Activated T-helper 1 cell treated with Interleukin-2 at 50 U/mL for 16 hours (primary cell): ENCODE measurements around the gene UMOD.
"Not testable (repeated sequence)": the region's sequence is repeated elsewhere in the genome, so short reads cannot be mapped to it uniquely, and the experiment has no call there.

Experiments
- DNase-seq: peaks from one replicate; pipeline ENCODE4 v3.0.0-alpha.2; 2020; ENCODE audit warnings: low read depth

Gene UMOD

DNA sequence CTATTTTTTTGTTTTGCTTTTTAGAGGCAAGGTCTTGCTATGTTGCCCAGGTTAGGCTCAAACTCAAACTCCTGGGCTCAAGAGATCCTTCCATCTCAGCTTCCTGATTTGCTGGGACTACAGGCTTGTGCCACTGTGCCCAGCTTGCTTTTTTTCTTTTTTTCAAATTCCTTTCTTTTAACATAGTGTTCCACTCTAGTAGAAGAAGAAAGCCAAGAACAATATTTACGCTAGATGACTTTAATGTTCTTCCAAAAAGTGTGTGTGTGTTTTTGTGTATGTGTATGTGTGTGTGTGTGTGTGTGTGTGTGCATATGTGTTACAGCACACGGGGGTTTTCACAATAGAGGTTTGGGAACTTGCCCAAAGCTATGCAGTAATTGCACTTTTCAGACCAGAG, 10.7 kb upstream of the UMOD start:
- no peak for DNase-seq

DNA sequence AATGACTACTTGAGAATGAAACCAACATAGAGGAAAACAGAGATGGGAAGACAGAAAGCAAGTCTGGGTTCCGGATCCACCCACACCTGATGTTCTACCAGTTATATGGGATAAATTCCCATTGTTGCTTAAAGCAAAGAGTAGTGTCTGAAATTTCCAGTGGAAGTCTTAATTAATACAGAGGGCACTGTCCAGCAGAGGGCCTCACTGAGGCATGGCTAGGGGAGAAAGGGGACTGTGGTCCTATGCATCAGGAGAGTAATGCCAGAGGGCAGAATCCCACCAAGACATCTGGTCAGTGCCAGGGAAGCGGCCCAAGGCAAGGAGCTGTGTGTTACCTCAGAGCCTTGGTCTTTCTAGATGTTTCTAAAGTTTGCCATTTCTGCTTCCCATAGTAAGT, 7.5 kb upstream of the UMOD start:
- no peak for DNase-seq

DNA sequence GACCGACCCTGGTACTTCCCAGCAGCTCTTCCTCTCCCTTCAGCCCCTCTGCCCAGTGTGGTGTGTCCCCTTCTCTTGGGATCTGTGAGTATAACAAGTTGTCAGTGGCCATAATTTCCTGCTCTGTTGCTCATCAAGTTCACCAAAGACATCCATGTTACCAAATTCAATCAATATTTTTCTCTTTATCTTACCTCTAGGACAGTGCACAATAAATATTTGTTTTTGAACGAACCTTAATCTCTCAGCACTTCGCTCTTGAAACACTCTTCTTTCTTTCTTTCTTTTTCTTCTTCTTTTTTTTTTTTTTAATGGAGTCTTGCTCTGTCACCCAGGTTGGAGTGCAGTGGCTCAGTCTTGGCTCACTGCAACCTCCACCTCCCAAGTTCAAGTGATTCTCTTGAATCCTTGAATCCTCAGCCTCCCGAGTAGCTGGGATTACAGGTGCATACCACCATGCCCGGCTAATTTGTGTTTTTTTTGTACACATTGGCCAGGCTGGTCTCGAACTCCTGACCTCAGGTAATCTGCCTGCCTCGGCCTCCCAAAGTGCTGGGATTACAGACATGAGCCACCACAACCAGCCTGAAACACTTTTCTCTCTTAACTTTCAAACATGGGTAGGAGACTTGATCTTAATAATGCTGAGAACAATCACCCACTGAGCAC, 2.7 kb upstream of the UMOD start:
- no peak for DNase-seq

DNA sequence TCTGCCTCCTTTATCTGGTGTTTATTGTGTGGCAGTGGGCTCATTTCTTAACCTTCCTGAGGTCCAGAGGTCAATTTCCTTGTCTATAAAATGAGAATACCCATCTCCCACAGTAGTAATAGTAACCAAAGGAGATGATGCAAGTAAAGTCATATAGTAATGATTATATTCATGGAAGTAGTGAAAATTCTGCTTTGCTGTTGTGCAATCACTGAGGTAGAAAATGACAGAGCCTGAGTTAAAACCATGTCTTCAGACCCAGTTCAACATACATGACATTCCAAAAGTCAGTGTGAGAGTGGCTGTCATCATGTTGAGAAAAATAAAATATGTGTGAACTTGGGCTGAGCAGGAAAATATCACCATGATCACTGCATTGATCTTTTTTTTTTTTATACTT, 864 bp upstream of the UMOD start:
- no peak for DNase-seq

DNA sequence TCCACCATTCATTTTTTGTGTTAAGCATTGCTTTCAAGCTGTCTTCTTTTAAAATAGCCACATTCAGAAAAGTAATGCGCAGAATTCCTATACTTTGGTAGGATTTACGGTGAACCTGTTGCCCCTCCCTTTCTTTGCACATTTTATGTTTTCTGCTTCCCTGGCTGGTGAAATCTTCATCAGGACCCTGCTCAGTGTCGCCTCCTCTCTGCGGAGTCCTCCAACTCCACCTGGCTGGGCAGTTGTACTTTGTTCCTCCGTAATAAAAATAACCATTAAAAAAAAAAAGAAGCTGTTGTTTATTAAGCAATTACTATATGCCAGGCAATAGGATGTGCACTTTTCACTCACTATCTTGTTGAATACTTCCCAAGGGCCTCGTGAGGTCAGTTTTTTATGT, 2.9 kb downstream of the UMOD start:
- DNase-seq = no peak

DNA sequence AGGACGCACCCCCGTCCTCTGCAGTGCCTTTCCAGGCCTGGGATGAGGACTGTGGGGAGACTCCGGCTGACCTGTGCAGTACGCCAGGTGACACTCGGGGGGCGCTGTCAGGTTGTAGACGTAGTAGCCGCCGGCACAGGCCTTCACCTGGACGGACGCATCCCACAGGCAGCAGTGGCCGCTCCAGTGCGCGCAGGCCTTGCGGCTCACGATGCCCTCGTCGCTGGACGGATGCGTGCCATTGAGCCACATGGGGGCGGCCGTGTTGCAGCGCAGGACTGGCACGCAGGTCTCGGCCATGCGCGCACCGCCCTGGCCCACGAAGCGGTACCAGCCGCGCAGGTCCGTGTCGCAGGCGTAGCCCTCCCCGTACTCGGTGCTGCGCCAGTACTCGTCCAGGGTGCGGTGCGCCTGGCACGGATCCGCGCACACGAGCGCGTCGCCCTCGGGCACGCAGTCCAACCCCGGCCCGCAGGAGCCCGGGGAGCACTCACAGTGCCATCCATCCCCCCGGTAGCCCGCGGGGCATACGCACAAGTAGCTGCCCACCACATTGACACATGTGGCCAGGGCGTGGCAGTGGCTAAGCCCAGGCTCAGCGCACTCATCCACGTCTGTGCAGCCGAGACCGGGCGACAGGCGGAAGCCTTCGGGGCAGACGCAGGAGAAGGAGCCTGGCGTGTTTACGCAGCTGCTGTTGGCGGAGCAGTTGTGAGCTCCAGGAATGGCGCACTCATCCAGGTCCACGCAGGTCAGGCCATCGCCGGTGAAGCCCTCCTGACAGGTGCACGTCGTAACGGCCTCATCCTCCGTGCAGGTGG, 3.9 kb downstream of the UMOD start:
- DNase-seq = no peak

DNA sequence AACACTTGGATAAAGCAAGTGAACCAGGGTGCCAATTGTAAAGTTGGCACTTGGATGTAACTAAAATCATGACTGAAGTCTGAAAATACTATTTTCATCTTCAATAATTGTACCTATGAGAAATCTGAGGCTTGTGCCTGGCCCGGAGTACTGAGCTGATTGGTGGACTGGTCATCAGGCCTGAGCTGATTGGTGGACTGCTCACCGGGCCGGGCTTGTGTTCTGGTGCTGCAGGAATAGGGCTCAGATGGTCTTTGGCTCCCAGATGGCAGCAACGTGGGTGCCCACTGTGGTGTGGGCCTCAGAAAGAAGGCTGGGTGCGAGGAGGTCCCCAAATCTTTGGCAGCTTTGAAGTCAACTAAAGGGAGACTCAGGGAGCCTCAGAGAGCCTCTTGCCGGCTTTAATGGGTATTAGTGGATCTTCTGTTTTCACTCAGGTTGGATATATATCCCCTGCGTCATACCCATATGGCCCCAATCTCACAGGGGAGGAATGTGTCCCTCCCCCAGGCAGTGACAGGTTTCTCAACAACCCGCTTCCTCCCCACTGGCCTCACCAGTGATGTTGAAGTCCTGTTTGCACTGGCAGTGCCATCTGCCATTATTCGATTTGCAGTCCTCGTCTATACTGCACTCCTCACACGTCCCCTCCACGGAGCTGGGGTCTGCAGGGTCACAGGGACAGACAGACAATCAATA, 4.7 kb downstream of the UMOD start:
- DNase-seq = no peak

DNA sequence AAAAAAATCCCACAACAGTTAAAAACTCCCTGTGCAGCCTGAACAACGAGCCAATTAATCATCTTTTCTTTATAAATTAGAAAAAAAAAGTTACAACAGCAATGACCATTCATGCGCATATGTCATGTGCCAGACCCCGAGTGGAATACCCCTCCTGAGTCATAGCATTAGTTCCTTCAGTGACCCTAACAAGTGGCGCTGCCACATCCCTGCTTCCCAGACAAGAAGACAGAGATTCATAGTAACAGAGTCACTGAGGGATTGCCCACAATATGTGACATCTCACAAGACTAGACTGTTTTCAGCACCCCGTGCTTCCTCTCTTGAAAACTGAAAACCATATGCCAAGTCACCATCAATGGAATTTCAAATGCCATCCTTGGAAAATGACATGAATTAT, 7.9 kb downstream of the UMOD start:
- DNase-seq = no peak

DNA sequence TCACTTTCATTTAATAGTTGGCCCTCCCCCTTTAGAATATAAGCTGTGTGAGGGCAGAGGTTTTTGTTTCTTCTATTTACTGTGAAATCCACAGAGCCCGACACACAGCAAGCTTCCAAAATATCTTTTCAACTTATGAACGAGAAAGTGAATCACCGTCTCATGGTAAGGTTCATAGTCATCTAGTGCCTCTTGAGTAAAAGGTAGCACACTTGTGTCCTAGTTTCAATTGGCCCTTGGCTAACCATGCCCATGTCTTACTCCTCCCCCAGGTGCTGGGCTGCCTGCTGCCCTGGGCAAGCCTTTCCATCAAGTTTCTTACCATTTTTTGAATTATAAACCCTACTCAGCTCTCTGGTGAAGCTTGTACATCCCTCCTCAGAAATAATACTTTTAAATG, 12.8 kb downstream of the UMOD start:
- no peak for DNase-seq

DNA sequence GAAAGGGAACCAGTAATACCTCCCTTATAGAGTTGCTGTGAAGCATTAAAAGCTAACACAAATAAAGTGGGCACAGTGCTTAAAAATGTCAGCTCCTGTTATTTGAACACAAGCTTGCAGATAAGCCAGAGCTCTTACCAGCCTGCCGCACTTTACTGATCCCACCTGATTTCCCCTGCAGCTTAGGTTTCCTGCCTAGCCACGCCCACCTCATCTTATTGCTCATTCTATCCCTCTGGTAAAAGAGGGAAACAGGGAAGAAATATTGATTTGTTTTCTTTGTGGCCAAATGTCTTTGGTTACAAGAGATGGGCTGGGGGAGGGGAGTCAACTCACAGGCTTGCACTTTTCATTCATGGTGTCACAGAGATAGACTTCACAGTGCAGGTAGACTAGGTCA, 15.6 kb downstream of the UMOD start:
- DNase-seq = no peak

DNA sequence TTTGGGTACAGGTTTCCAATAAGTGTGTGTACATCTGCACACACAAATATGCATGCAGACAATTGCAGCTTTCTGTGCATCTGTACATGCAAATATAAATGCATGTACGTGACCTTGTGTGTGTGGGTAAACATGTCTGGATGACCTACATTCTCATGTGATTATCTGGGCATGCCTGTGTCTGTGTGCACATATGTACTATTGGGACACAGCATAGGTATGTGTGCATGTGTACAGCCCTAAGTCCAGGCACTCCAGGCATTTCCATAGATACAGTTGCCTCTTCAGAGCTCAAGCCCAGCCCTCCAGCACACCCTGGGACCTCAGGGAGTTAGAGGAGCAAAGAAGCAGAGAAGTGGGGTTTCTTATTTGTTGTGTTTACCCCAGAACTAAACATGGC, 18.1 kb downstream of the UMOD start:
- DNase-seq = no peak

DNA sequence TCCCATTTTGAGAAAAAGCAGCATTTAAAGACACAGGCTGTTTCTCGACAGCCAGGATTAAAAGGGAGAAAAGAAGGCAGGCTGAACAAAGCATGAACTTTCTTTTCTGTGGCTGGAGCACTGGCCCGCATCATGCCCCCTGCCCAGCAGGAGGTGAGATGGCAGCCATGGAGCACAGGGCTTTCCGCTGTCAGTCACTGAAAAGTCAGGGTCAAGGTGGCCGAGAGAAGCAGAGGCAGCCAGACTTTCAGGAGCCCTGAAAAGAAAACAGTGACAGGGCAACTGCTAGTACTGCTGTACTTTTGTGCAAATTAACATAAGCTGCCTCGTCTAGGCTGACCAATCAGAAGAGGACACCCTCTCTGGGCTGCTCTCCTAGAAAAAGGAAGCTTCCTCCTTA, 19.4 kb downstream of the UMOD start:
- no peak for DNase-seq

DNA sequence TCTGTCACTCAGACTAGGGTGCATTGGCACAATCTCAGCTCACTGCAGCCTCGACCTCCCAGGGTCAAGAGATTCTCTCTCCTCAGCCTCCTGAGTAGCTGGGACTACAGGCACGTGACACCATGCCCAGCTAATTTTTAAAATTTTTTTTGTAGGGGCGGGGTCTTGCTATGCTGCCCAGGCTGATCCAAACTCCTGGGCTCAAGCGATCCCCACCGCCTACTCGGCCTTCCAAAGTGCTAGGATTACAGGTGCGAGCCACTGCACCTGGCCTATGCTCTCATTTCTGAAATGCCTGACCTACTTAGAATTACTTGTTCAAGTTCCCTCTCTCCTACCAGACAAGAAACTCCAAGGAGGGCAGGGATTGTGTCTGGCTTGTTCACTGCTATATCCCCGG, 20.1 kb downstream of the UMOD start:
- DNase-seq = no peak

DNA sequence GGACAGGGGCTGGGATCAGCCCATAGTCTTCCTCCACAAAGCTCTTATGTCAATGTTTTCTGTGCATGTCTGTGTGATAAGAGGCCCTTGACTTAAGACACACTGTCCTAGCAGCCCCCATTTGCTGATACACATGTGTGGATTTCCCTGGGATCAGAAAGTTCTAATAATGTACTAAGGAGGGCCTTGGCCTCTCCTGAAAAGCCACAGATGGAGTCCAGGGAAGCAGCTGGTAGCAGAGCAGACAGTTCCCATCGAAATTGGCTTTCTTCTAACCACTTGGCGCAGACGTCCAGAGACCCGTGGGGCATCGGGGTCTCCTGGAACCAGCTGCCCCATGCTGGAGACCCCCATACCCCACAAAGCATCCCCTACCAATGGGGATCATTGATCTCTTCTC, 20.9 kb downstream of the UMOD start:
- no peak for DNase-seq

DNA sequence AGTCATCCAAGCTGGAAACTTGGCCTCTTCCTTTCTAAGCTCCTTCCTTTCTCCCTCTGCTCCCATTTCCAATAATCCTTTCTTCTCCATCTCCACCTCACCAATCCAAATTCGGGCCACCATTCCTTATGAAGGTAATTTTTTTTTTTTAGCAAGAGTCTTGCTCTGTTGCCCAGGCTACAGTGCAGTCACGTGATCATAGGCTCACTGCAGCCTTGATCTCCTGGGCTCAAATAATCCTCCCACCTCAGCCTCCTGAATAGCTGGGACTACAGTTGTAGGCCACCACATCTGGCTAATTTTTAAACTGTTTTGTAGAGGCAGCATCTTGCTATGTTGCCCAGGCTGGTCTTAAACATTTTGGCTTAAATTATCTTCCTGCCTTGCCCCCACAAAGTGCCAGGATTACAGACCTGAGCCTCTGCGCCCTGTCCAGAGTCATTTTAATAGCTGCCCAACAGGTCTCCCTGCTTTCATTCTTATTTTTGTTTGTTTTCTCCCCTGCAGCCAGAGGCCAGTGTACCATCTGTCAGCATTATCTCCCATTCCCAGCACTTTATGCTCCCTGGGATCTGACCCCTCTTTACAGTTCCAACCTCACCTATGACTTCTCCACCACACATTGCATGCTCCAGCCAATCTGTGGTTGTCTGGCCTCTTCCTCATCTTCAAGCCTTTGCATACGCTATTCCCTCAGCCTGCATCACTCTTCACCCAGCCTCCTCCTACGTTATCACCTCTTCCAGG, 22.9 kb downstream of the UMOD start:
- DNase-seq = no peak

DNA sequence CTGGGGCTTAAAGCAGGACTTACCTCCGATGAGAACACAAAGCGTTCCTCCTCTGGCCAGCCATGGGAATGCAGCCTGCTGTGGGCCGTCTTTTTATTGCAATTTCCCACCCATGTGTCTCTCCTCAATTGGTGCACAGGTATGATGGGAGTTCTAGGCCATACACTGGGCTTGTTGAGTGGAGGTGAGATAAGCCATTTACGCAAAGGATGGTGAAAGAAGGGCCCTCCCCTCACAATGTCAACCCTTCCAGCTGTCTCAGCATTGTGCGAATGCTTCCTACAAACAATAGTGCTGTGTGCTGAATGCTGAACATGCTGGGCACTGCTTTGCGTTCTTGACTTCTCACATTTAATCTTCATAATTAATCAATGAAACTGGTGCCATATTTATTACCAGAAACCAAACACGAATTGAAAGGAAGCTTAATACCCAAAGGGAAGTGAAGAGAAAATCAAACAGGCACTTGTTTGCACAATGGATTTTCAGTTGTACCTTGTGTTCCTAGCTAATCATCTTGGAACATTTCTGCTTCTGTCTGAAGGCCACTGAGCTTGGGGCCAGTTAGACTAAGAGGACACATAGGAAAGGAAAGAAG, 25.0 kb downstream of the UMOD start, which contains the start of gene GP2:
GP2 (minus strand) TSS at position 70 of the 598 bp plus-strand sequence. CDS start 1,082 bp downstream, outside the sequence.
- no peak for DNase-seq

DNA sequence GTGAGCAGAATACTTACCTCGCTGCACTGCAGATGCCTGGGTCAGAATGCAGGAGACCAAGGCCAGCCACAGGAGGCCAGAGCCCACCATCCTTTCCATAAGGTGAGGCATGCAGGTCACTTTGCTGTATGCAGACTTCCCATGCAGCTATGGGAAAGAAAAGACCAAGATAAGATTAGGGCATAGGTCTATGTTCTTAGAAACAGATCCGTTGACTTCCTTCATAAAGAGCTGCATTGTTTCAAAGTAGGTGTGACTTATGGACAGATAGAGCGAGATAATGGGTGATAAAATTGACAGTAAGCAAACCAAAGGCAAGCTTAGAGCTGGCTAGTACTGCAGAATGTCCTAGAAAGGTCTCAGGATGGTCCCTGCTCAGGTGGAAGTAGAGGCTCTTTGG, 26.2 kb downstream of the UMOD start:
- no peak for DNase-seq

DNA sequence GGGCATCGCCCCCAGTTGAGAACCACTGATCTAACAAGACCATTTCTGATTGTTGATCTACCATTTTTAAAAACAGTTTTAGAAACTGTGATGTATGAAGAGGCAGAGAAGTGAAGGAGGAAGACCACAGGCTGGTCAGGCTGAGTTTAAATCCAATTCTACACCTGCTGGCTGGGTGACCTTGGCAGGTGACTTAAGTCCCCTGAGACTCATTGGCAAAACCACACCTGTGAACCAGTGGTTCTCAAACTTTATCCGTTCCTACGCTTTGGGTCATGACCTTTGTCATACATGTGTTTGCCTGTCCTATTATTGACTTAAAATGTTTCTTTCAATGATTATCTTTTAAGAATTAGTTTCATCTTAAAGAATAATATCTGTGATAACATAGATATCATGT, 27.5 kb downstream of the UMOD start:
- DNase-seq = no peak

DNA sequence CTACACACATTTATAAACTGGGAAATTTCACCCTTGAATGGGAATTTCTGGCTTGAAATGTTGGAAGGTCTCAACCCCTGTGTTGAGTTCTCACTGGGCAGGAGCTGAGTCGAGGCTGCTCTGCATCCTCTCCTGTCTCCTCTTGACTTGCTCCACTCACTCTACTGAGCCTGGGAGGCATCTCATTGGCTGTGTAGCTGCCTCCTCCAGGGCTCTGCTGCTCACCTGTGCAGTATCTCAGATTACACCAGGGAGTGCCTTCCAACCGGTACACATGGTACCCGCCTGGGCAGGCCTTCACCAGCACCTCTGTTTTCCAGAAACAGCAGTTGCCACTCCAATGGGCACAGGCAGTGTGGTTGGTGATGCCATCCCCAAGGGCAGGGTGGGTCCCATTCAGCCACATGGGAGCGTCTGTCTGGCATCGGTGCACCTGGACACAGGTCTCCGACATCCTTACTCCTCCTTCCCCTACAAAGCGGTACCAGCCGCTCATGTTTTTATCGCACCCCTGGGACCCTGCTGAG, 28.9 kb downstream of the UMOD start:
- no peak for DNase-seq

DNA sequence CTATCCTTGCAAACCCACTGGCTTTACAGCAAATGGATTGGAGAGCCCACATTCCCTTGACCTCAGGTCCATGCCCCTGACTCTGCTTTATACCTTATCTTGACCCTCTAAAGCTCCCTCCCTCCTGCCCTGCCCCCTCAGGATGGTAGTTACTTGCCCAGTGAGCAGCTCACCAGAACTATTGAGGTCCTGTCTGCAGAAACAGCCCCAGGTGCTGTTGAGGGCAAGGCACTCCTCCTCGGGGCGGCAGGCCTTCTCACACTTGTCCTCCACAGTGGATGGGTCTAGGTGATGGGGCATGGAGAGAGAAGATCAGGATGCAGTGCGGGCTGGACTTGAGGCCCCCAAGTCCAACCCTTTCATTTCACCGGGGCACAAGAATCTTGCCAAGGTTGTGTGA, 29.8 kb downstream of the UMOD start:
- DNase-seq = no peak

DNA sequence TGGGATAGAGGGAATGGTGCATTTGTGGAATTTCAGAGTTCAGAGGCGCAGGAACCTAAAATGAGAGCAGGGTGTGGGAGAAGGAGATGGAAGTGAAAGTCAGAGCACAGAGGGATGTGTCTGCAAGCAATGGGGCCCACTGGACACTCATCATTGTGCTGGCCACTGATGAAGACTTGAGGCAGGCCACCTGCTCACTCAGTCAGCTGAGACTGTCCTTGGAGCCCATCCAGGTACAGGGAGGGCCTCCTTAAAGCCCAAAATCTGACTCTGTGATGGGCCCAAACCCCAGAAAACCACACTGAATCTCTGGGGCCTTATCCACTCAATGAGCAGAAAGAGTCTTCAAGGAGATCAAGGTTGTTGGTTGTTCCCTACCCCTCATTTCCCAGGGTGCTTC, 30.8 kb downstream of the UMOD start:
- no peak for DNase-seq

DNA sequence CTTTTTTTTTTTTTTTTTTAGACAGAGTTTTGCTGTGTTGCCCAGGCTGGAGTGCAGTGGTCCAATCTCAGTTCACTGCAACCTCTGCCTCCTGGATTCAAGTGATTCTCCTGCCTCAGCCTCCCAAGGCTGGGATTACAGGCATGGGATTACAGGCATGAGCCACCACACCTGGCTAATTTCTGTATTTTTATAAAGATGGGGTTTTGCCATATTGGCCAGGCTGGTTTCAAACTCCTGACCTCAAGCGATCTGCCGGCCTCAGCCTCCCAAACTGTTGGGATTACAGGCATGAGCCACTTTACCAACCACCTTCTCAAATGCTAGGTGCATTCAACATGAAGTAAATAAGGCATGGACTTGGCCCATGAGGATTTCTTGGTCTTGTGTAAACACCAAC, 31.5 kb downstream of the UMOD start:
- DNase-seq = not testable (repeated sequence)
